ENCODE measurements around the gene PRRG2.

Gene PRRG2

DNA sequence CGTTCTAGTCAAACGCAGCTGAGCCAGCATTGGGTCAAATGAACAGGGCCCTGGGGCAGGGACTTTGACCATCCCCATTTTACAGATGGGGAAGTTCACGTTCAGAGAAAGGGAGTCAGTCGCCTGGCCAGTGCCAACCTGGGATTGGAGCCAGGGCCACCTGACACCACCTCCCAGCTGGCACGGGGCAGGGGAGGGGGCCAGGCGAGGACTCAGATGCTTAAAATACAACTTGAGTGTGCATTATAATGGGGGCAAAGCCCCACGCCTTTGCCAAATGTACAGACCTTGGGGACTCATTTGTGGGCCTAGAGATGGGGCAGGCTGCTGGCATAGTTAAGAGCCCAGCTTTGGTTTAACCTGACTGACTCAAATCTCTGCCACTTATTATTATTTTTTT is 24.5 kb downstream of the PRRG2 start:
- ChIA-PET CTCF (no interaction called here), POLR2A (interaction anchor here (1.3 kb wide), 1 partner anchor 35 kb away, joined by 3 read pairs; no protein-coding TSS in a partner anchor)
- TF ChIP-seq FOXK2 (IDR thresholded peaks at IDR 0.05) (no peak), ZNF384 (IDR thresholded peaks at IDR 0.05) (no peak), TARDBP (IDR thresholded peaks at IDR 0.05) (no peak)
- TF ChIP-seq, protein P1, sequence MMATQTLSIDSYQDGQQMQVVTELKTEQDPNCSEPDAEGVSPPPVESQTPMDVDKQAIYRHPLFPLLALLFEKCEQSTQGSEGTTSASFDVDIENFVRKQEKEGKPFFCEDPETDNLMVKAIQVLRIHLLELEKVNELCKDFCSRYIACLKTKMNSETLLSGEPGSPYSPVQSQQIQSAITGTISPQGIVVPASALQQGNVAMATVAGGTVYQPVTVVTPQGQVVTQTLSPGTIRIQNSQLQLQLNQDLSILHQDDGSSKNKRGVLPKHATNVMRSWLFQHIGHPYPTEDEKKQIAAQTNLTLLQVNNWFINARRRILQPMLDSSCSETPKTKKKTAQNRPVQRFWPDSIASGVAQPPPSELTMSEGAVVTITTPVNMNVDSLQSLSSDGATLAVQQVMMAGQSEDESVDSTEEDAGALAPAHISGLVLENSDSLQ (IDR thresholded peaks at IDR 0.05) = no peak
- no peak for DNase-seq (ENCODE audit: extremely low spot score)

DNA sequence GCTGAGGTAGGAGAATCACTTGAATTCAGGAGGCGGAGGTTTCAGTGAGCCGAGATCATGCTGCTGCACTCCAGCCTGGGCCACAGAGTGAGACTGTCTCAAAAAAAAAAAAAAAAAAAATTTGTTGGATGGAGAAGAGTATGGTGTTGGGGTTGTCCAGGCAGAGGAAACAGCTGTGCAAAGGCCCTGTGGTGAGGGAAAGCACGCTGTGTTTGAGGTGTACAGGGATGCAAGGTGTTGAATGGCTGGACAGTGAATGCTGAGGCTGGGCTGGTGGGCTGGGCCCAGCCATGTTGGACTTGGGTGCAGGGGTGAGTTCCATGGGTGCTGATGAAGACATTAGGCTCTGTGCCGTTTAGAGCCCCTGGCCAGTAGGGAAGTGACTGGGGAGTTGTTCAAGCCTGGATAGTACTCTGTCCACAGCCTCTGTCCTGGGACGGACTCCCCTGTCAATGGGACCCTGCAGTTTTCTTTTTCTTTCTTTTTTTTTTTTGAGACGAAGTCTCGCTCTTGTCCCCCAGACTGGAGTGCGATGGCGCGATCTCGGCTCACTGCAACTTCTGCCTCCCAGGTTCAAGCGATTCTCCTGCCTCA is 28.5 kb downstream of the PRRG2 start:
- ChIA-PET POLR2A (no interaction called here), CTCF (no interaction called here)
- no peak for DNase-seq (ENCODE audit: extremely low spot score)
- TF ChIP-seq NFRKB (IDR thresholded peaks at IDR 0.05) = no peak
- TF ChIP-seq, protein P1 (IDR thresholded peaks at IDR 0.05) = no peak
- no peak for TF ChIP-seq ARNT (IDR thresholded peaks at IDR 0.05)
- TF ChIP-seq L3MBTL2 (conservative IDR thresholded peaks at IDR 0.05) = no peak
- no peak for TF ChIP-seq BHLHE40 (IDR thresholded peaks at IDR 0.05; ENCODE audit: borderline replicate concordance)
- no peak for TF ChIP-seq SUZ12 (IDR thresholded peaks at IDR 0.05)
- no peak for TF ChIP-seq TARDBP (IDR thresholded peaks at IDR 0.05)
- TF ChIP-seq ELF4 (IDR thresholded peaks at IDR 0.05) = no peak
- TF ChIP-seq HDGF (IDR thresholded peaks at IDR 0.05; ENCODE audit: borderline replicate concordance) = no peak
- no peak for TF ChIP-seq CTBP1 (IDR thresholded peaks at IDR 0.05; ENCODE audit: borderline replicate concordance)
- no peak for TF ChIP-seq FOXK2 (IDR thresholded peaks at IDR 0.05)
- TF ChIP-seq SP1 (IDR thresholded peaks at IDR 0.05) = no peak

DNA sequence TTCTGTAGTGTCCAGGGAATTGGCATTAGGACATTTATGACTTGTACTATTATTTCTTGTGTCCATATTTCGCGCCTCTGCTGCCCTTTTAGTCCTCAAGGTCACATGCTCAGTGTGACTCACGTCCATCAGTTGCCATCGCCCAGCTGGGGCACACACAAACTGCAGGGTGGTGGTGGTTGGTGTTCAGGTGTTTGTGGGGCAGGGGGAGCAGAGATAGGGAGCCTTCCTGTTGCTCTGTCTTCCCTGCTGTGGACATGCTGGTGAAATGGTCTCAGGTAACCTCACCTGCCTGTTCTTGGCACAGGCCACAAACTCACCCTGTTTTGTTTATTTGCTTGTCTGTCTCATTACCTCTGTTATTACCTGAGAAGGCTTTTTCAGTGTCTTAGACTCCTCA is 32.3 kb downstream of the PRRG2 start:
- TF ChIP-seq ZNF384 (IDR thresholded peaks at IDR 0.05) (no peak), HDGF (IDR thresholded peaks at IDR 0.05; ENCODE audit: borderline replicate concordance) (no peak), NFRKB (IDR thresholded peaks at IDR 0.05) (no peak), ELF4 (IDR thresholded peaks at IDR 0.05) (no peak), CTBP1 (IDR thresholded peaks at IDR 0.05; ENCODE audit: borderline replicate concordance) (no peak), FOXK2 (IDR thresholded peaks at IDR 0.05) (no peak), SUZ12 (IDR thresholded peaks at IDR 0.05) (no peak), FOXM1 (IDR thresholded peaks at IDR 0.05; ENCODE audit: borderline replicate concordance) (no peak), BHLHE40 (IDR thresholded peaks at IDR 0.05; ENCODE audit: borderline replicate concordance) (no peak), LEF1 (IDR thresholded peaks at IDR 0.05; ENCODE audit: borderline replicate concordance) (no peak), TARDBP (IDR thresholded peaks at IDR 0.05) (no peak), FOXA1 (IDR thresholded peaks at IDR 0.05) (no peak), SP1 (IDR thresholded peaks at IDR 0.05) (no peak), ARNT (IDR thresholded peaks at IDR 0.05) (no peak), L3MBTL2 (conservative IDR thresholded peaks at IDR 0.05) (no peak)
- TF ChIP-seq, protein P1 (IDR thresholded peaks at IDR 0.05) = no peak
- ChIA-PET CTCF (no interaction called here), POLR2A (no interaction called here)
- no peak for DNase-seq (ENCODE audit: extremely low spot score)

DNA sequence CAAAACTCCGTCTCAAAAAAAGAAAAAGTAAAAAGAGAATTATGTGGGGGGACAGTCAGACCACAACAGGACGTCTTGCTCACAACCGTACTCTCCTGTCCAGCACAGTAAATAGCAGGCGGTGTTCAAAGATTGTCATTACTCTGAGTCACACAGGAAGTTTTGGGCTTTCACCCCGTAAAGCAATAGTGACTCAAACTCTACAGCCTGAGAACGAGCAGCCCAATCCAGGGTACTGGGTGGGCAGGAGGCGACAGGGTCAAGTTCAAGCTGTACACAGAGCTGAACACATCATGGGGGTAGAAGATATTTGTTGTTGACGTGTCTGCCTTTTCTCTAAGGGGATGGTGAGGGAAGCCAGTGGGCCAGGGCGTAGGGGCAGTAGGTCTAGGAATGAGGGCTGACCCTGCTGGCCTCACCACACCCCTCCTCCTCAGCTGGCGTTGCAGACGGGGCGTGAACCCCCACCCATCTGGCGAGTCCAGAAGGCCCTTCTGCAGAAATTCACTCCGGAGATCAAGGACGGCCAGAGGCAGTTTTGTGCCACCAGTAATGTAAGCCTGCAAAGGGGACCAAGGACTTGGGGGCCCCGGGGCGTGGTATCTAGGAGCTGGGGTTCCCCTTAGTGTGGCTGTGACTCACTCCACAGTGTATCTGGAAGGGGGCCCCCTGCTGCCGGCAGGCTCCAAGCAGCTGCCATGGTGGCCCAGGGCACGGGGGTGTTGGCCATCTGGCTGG is 33.1 kb downstream of the PRRG2 start:
- ChIA-PET CTCF (no interaction called here), POLR2A (no interaction called here)
- TF ChIP-seq ELF4 (IDR thresholded peaks at IDR 0.05) (no peak), TARDBP (IDR thresholded peaks at IDR 0.05) (no peak), ARNT (IDR thresholded peaks at IDR 0.05) (no peak), LEF1 (IDR thresholded peaks at IDR 0.05; ENCODE audit: borderline replicate concordance) (no peak), FOXM1 (IDR thresholded peaks at IDR 0.05; ENCODE audit: borderline replicate concordance) (no peak), BHLHE40 (IDR thresholded peaks at IDR 0.05; ENCODE audit: borderline replicate concordance) (no peak), SUZ12 (IDR thresholded peaks at IDR 0.05) (no peak), FOXA1 (IDR thresholded peaks at IDR 0.05) (no peak), NFRKB (IDR thresholded peaks at IDR 0.05) (no peak), L3MBTL2 (conservative IDR thresholded peaks at IDR 0.05) (no peak), CTBP1 (IDR thresholded peaks at IDR 0.05; ENCODE audit: borderline replicate concordance) (no peak), ZNF384 (IDR thresholded peaks at IDR 0.05) (no peak), HDGF (IDR thresholded peaks at IDR 0.05; ENCODE audit: borderline replicate concordance) (no peak), FOXK2 (IDR thresholded peaks at IDR 0.05) (no peak), SP1 (IDR thresholded peaks at IDR 0.05) (no peak)
- TF ChIP-seq, protein P1 (IDR thresholded peaks at IDR 0.05) = no peak
- no peak for DNase-seq (ENCODE audit: extremely low spot score)

DNA sequence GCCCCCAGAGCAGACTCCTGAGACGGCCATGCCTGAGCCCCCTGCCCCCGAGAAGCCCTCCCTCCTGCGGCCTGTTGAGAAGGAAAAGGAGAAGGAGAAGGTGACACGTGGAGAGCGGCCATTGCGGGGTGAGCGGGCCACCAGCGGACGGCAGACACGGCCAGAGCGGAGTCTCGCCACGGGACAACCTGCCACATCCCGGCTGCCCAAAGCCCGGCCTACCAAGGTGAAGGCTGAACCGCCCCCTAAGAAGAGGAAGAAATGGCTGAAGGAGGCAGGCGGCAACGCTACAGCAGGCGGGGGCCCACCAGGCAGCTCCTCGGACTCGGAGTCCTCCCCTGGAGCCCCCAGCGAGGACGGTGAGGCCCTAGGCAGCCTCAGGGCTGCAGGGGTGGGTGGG is 34.7 kb downstream of the PRRG2 start:
- ChIA-PET POLR2A (no interaction called here), CTCF (interaction anchor here (0.6 kb wide), 1 partner anchor 322 kb away, joined by 8 read pairs; no protein-coding TSS in a partner anchor)
- TF ChIP-seq, protein P1 (IDR thresholded peaks at IDR 0.05) = no peak
- TF ChIP-seq ZNF384 (IDR thresholded peaks at IDR 0.05) = no peak
- no peak for TF ChIP-seq CTBP1 (IDR thresholded peaks at IDR 0.05; ENCODE audit: borderline replicate concordance)
- no peak for TF ChIP-seq ELF4 (IDR thresholded peaks at IDR 0.05)
- no peak for TF ChIP-seq BHLHE40 (IDR thresholded peaks at IDR 0.05; ENCODE audit: borderline replicate concordance)
- no peak for TF ChIP-seq TARDBP (IDR thresholded peaks at IDR 0.05)
- TF ChIP-seq FOXM1 (IDR thresholded peaks at IDR 0.05; ENCODE audit: borderline replicate concordance) = no peak
- DNase-seq (ENCODE audit: extremely low spot score) = no peak

Data from HEK293T (cell line).